ENCODE results near the gene LGI4. TPM values are rescaled to one million over a fixed set of nuclear protein-coding genes. Genes with fewer than 3 reads are reported as not detected.

LGI4 gene
- total and polyA plus RNA-seq, 2 experiments from 2014 or later, result 3.4 to 4.3 TPM

- no peak overlapping the region for H3K27ac Mint-ChIP-seq
- no peaks in the 10 kb centered on the region for H4K20me1 ChIP-seq (replicated peaks; ENCODE audit: insufficient read depth)
- no peaks in the 10 kb centered on the region for H3F3A ChIP-seq (replicated peaks; ENCODE audit: low read depth)
- no peaks in the 10 kb centered on the region for H3K79me2 ChIP-seq (replicated peaks; ENCODE audit: insufficient read depth)
- H3K4me1 ChIP-seq (ENCODE audit: insufficient read depth), result peaks cover 4% of the 10 kb centered on the region
- H3K36me3 Mint-ChIP-seq (ENCODE audit: low read depth), result peaks cover 11% of the 10 kb centered on the region; the same call in 1 of the 3 replicates
- ATAC-seq, result no peak
- H2AFZ ChIP-seq, result no peak overlapping the region
- no peaks in the 10 kb centered on the region for H3K27me3 ChIP-seq (ENCODE audit: insufficient read depth)
- peaks cover 21% of the 10 kb centered on the region for H3K27me3 Mint-ChIP-seq (ENCODE audit: insufficient read depth, low read depth, poor library complexity)
- TF ChIP-seq POLR2AphosphoS5 (IDR thresholded peaks at IDR 0.05; ENCODE audit: low read depth) (no peak), JUNB (IDR thresholded peaks at IDR 0.05; ENCODE audit: unreplicated experiment) (no peak), REST (IDR thresholded peaks at IDR 0.05; ENCODE audit: unreplicated experiment) (no peak)
- H3K36me3 ChIP-seq (ENCODE audit: insufficient read depth), result no peaks in the 10 kb centered on the region
- no peaks in the 10 kb centered on the region; the same call in 1 of the 3 replicates for H3K9me3 Mint-ChIP-seq
- no peak overlapping the region; the same call in 2 of the 3 replicates for H3K4me3 Mint-ChIP-seq
- no peak overlapping the region for H3K4me3 ChIP-seq
- DNase-seq (ENCODE audit: low spot score), result no peak
- no peak overlapping the region for H3K4me2 ChIP-seq
- H3K27ac ChIP-seq (ENCODE audit: low read depth), result no peak overlapping the region
- peaks cover 15% of the 10 kb centered on the region for H3K4me1 Mint-ChIP-seq
- H3K9me2 ChIP-seq (ENCODE audit: insufficient read depth), result no peaks in the 10 kb centered on the region
Observed at GRCh38 chr19:35106898-35107541, 27.8 kb downstream of the LGI4 start.

- no peak overlapping the region for H3K4me2 ChIP-seq
- H4K20me1 ChIP-seq (replicated peaks; ENCODE audit: insufficient read depth), result no peaks in the 10 kb centered on the region
- H3K4me1 ChIP-seq (ENCODE audit: insufficient read depth), result peaks cover 4% of the 10 kb centered on the region
- H3K36me3 ChIP-seq (ENCODE audit: insufficient read depth), result no peaks in the 10 kb centered on the region
- H3K4me3 ChIP-seq, result no peak overlapping the region
- DNase-seq (ENCODE audit: low spot score) (no peak), ATAC-seq (no peak)
- no peaks in the 10 kb centered on the region; the same call in 1 of the 3 replicates for H3K9me3 Mint-ChIP-seq
- H3K79me2 ChIP-seq (replicated peaks; ENCODE audit: insufficient read depth), result no peaks in the 10 kb centered on the region
- H3K9me2 ChIP-seq (ENCODE audit: insufficient read depth), result no peaks in the 10 kb centered on the region
- H3K27me3 ChIP-seq (ENCODE audit: insufficient read depth), result no peaks in the 10 kb centered on the region
- peaks cover 11% of the 10 kb centered on the region; the same call in 1 of the 3 replicates for H3K36me3 Mint-ChIP-seq (ENCODE audit: low read depth)
- peaks cover 12% of the 10 kb centered on the region for H3K4me1 Mint-ChIP-seq
- H3F3A ChIP-seq (replicated peaks; ENCODE audit: low read depth), result no peaks in the 10 kb centered on the region
- no peak overlapping the region for H3K4me3 Mint-ChIP-seq
- no peak overlapping the region for H3K27ac Mint-ChIP-seq
- no peak overlapping the region for H2AFZ ChIP-seq
- H3K27ac ChIP-seq (ENCODE audit: low read depth), result no peak overlapping the region
- H3K27me3 Mint-ChIP-seq (ENCODE audit: insufficient read depth, low read depth, poor library complexity), result peaks cover 19% of the 10 kb centered on the region
- TF ChIP-seq CREB1 (CRISPR knock-in tag; IDR thresholded peaks at IDR 0.05; ENCODE audit: low read depth), result no peak
- no peak for TF ChIP-seq NANOG (IDR thresholded peaks at IDR 0.05; ENCODE audit: borderline replicate concordance)
- TF ChIP-seq ETS1 (IDR thresholded peaks at IDR 0.05), result no peak
- no peak for TF ChIP-seq JUNB (IDR thresholded peaks at IDR 0.05; ENCODE audit: unreplicated experiment)
- TF ChIP-seq CTCF (conservative IDR thresholded peaks at IDR 0.05; ENCODE audit: low read depth in 2 of 2), result no peak
- TF ChIP-seq EZH2 (IDR thresholded peaks at IDR 0.05; ENCODE audit: low read depth, unreplicated experiment), result no peak
- no peak for TF ChIP-seq ZNF331 (CRISPR knock-in tag; IDR thresholded peaks at IDR 0.05; ENCODE audit: low read depth)
- TF ChIP-seq ZNF114 (CRISPR knock-in tag; IDR thresholded peaks at IDR 0.05), result no peak
- no peak for TF ChIP-seq EZH2phosphoT487 (IDR thresholded peaks at IDR 0.05; ENCODE audit: unreplicated experiment)
- no peak for TF ChIP-seq POLR2AphosphoS5 (IDR thresholded peaks at IDR 0.05; ENCODE audit: low read depth)
- no peak for TF ChIP-seq REST (IDR thresholded peaks at IDR 0.05; ENCODE audit: unreplicated experiment)
Observed at GRCh38 chr19:35106291-35106583, 28.6 kb downstream of the LGI4 start.

Measured in GM23338 (cell line).